Mucosa of rectum (tissue), 2 donors: ENCODE measurements around the gene ALDH3B1.

Experiments used
- H3K27ac ChIP-seq, 2 donors: one replicate each; pipeline ENCODE4 v1.7.0; 2013; ENCODE audit warnings: inconsistent platforms in 2 of 2, low read depth in 2 of 2, low read length in 2 of 2
- H3K27me3 ChIP-seq, 2 donors: one replicate each; pipeline ENCODE4 v1.7.0; 2013; ENCODE audit warnings: low read length in 2 of 2; ENCODE audit not compliant: control insufficient read depth in 2 of 2, insufficient read depth in 2 of 2
- H3K36me3 ChIP-seq, 2 donors: one replicate each; pipeline ENCODE4 v1.7.0; 2013; ENCODE audit warnings: low read length in 2 of 2; ENCODE audit not compliant: control insufficient read depth in 2 of 2, insufficient read depth in 2 of 2
- H3K4me1 ChIP-seq, 2 donors: one replicate each; pipeline ENCODE4 v1.7.0; 2013; ENCODE audit warnings: low read length in 2 of 2, mild to moderate bottlenecking in 1 of 2; ENCODE audit not compliant: control insufficient read depth in 2 of 2, insufficient read depth in 2 of 2
- H3K4me3 ChIP-seq, 2 donors: one replicate each; pipeline ENCODE4 v1.7.0; 2013; ENCODE audit warnings: low read length in 2 of 2
- H3K9ac ChIP-seq, 2 donors: one replicate each; pipeline ENCODE4 v1.7.0; 2013; ENCODE audit warnings: low read length in 2 of 2, low read depth in 1 of 2, mild to moderate bottlenecking in 1 of 2
- H3K9me3 ChIP-seq, 2 donors: one replicate each; pipeline ENCODE4 v1.7.0; 2013; ENCODE audit warnings: low read length in 2 of 2; ENCODE audit not compliant: control insufficient read depth in 2 of 2
- donor health status: healthy.
- donor health status: Normal muscosa, but diverticular disease.

ALDH3B1 gene

GRCh38 chr11:68032003-68032402, 21.9 kb downstream of the ALDH3B1 start:
- H3K4me1 ChIP-seq, result peaks cover 19% of the 10 kb centered on the region in 2 donors
- peaks cover 8 to 16% of the 10 kb centered on the region in 2 donors for H3K36me3 ChIP-seq
- H3K9ac ChIP-seq, result peak overlapping the region in 1 of 2 donors; percentile 74
- H3K4me3 ChIP-seq, result no peak overlapping the region
- H3K9me3 ChIP-seq, result no peaks in the 10 kb centered on the region
- H3K27ac ChIP-seq, result no peak overlapping the region
- H3K27me3 ChIP-seq, result no peaks in the 10 kb centered on the region

GRCh38 chr11:68032997-68033707, 23.0 kb downstream of the ALDH3B1 start:
- Histone ChIP-seq H3K9me3 (no peaks in the 10 kb centered on the region), H3K36me3 (peaks cover 8 to 16% of the 10 kb centered on the region in 2 donors), H3K27me3 (no peaks in the 10 kb centered on the region), H3K27ac (no peak overlapping the region), H3K4me3 (no peak overlapping the region), H3K9ac (no peak overlapping the region), H3K4me1 (peaks cover 27 to 29% of the 10 kb centered on the region in 2 donors)

GRCh38 chr11:68033708-68034045, 23.6 kb downstream of the ALDH3B1 start:
- H3K27me3 ChIP-seq, result no peaks in the 10 kb centered on the region
- no peak overlapping the region for H3K4me3 ChIP-seq
- no peak overlapping the region for H3K27ac ChIP-seq
- no peak overlapping the region for H3K9ac ChIP-seq
- no peaks in the 10 kb centered on the region for H3K9me3 ChIP-seq
- peaks cover 32 to 34% of the 10 kb centered on the region in 2 donors for H3K4me1 ChIP-seq
- peaks cover 8 to 16% of the 10 kb centered on the region in 2 donors for H3K36me3 ChIP-seq

GRCh38 chr11:68035266-68035876, 25.2 kb downstream of the ALDH3B1 start:
- H3K36me3 ChIP-seq, result peaks cover 8 to 16% of the 10 kb centered on the region in 2 donors
- no peak overlapping the region for H3K9ac ChIP-seq
- peaks cover 37 to 44% of the 10 kb centered on the region in 2 donors for H3K4me1 ChIP-seq
- H3K9me3 ChIP-seq, result no peaks in the 10 kb centered on the region
- no peak overlapping the region for H3K4me3 ChIP-seq
- H3K27me3 ChIP-seq, result no peaks in the 10 kb centered on the region
- H3K27ac ChIP-seq, result no peak overlapping the region

GRCh38 chr11:68036141-68036716, 26.1 kb downstream of the ALDH3B1 start:
- Histone ChIP-seq H3K9me3 (no peaks in the 10 kb centered on the region), H3K9ac (peak overlapping the region in 1 of 2 donors; percentile 27), H3K4me1 (peaks cover 41 to 46% of the 10 kb centered on the region in 2 donors), H3K27me3 (no peaks in the 10 kb centered on the region), H3K4me3 (no peak overlapping the region), H3K36me3 (peaks cover 8 to 16% of the 10 kb centered on the region in 2 donors), H3K27ac (peak overlapping the region; percentile 72 to 90)

- Histone ChIP-seq H3K27ac (peak overlapping the region; percentile 72 to 90), H3K4me3 (peak overlapping the region in 1 of 2 donors; percentile 35)
These were observed 26.7 kb downstream of the ALDH3B1 start for GRCh38 chr11:68036717-68037239.

GRCh38 chr11:68037411-68038225, 27.5 kb downstream of the ALDH3B1 start:
- no peaks in the 10 kb centered on the region for H3K27me3 ChIP-seq
- peaks cover 31 to 36% of the 10 kb centered on the region in 2 donors for H3K4me1 ChIP-seq
- peaks cover 8 to 13% of the 10 kb centered on the region in 2 donors for H3K36me3 ChIP-seq
- no peak overlapping the region for H3K4me3 ChIP-seq
- H3K27ac ChIP-seq, result peak overlapping the region; percentile 90
- peak overlapping the region in 1 of 2 donors; percentile 97 for H3K9ac ChIP-seq
- H3K9me3 ChIP-seq, result no peaks in the 10 kb centered on the region

More at GRCh38 chr11:68036717-68037239, 26.7 kb downstream of the ALDH3B1 start:
- Histone ChIP-seq H3K4me1 (peaks cover 35 to 41% of the 10 kb centered on the region in 2 donors), H3K27me3 (no peaks in the 10 kb centered on the region), H3K36me3 (peaks cover 8 to 16% of the 10 kb centered on the region in 2 donors), H3K9me3 (no peaks in the 10 kb centered on the region), H3K9ac (peak overlapping the region in 1 of 2 donors; percentile 27)

GRCh38 chr11:68038226-68038717, 28.1 kb downstream of the ALDH3B1 start:
- H3K9me3 ChIP-seq, result no peaks in the 10 kb centered on the region
- peak overlapping the region; percentile 87 to 97 for H3K9ac ChIP-seq
- no peaks in the 10 kb centered on the region for H3K27me3 ChIP-seq
- H3K27ac ChIP-seq, result peak overlapping the region; percentile 90
- peak overlapping the region; percentile 80 to 84 for H3K4me3 ChIP-seq
- H3K4me1 ChIP-seq, result peaks cover 31 to 36% of the 10 kb centered on the region in 2 donors
- peaks cover 11% of the 10 kb centered on the region in 2 donors for H3K36me3 ChIP-seq

- H3K36me3 ChIP-seq, result peaks cover 5 to 11% of the 10 kb centered on the region in 2 donors
- H3K9me3 ChIP-seq, result no peaks in the 10 kb centered on the region
- H3K27me3 ChIP-seq, result no peaks in the 10 kb centered on the region
- H3K4me1 ChIP-seq, result peaks cover 31 to 36% of the 10 kb centered on the region in 2 donors
- peak within 1 kb of the TSS; percentile 90 for H3K27ac ChIP-seq
- peak within 1 kb of the TSS; percentile 87 to 97 for H3K9ac ChIP-seq
- H3K4me3 ChIP-seq, result peak within 1 kb of the TSS; percentile 80 to 84
These were observed 28.8 kb downstream of the ALDH3B1 start, which contains the start of gene TCIRG1 for GRCh38 chr11:68038718-68039525. Gene TCIRG1, plus strand, starts transcription at chr11:68039025. Its CDS starts 2,247 bp downstream, at chr11:68041272.
